ENCODE results near the gene PSME4. TPM values are rescaled to one million over a fixed set of nuclear protein-coding genes. Genes with fewer than 3 reads are reported as not detected.
"Not testable (repeated sequence)": the region's sequence is repeated elsewhere in the genome, so short reads cannot be mapped to it uniquely, and the experiment has no call there.

The PSME4 gene
- polyA plus RNA-seq, 1 donor = 38.3 TPM

- no peak for DNase-seq (ENCODE audit: low read depth)
Observed at GRCh38 chr2:53840580-53840979, 130.2 kb downstream of the PSME4 start.

- DNase-seq (ENCODE audit: low read depth) = not testable (repeated sequence)
Observed at GRCh38 chr2:53829980-53830290, 140.9 kb downstream of the PSME4 start.

- no peak for DNase-seq (ENCODE audit: low read depth)
Observed at GRCh38 chr2:53829273-53829979, 141.4 kb downstream of the PSME4 start.

- no peak for DNase-seq (ENCODE audit: low read depth)
Observed at GRCh38 chr2:53828331-53828730, 142.5 kb downstream of the PSME4 start.

- no peak for DNase-seq (ENCODE audit: low read depth)
Observed at GRCh38 chr2:53827398-53828175, 143.2 kb downstream of the PSME4 start.

- DNase-seq (ENCODE audit: low read depth) = no peak
Observed at GRCh38 chr2:53826587-53827397, 144.0 kb downstream of the PSME4 start.

- no peak for DNase-seq (ENCODE audit: low read depth)
Observed at GRCh38 chr2:53826030-53826410, 144.8 kb downstream of the PSME4 start.

- not testable (repeated sequence) for DNase-seq (ENCODE audit: low read depth)
Observed at GRCh38 chr2:53823639-53824038, 147.2 kb downstream of the PSME4 start.

GRCh38 chr2:53821810-53822209, 149.0 kb downstream of the PSME4 start:
- DNase-seq (ENCODE audit: low read depth) = no peak

GRCh38 chr2:53820711-53821110, 150.1 kb downstream of the PSME4 start:
- no peak for DNase-seq (ENCODE audit: low read depth)

- DNase-seq (ENCODE audit: low read depth) = no peak
Observed at GRCh38 chr2:53820048-53820447, 150.7 kb downstream of the PSME4 start.

GRCh38 chr2:53819634-53820033, 151.2 kb downstream of the PSME4 start:
- no peak for DNase-seq (ENCODE audit: low read depth)

GRCh38 chr2:53818854-53819435, 151.8 kb downstream of the PSME4 start:
- no peak for DNase-seq (ENCODE audit: low read depth)

Other genes starting within 250 kb of the PSME4 start
- 1.9 TPM for gene CHAC2, start 203.2 kb downstream of the PSME4 start, polyA plus RNA-seq (ENCODE audit: insufficient read length)
- gene ASB3, start 184.0 kb downstream of the PSME4 start, polyA plus RNA-seq (ENCODE audit: insufficient read length) = 14.6 TPM
- gene ERLEC1, start 183.9 kb downstream of the PSME4 start, polyA plus RNA-seq (ENCODE audit: insufficient read length) = 40.4 TPM
- 1.5 TPM for gene GPR75, start 111.0 kb downstream of the PSME4 start, polyA plus RNA-seq (ENCODE audit: insufficient read length)
- gene ACYP2, start 144.6 kb upstream of the PSME4 start, polyA plus RNA-seq (ENCODE audit: insufficient read length) = 27.6 TPM

All from forelimb muscle (tissue), 1 donor.